CD4-positive, alpha-beta T cell treated with Interleukin-12 subunit alpha and Interleukin-12 subunit beta, for 1 hour (primary cell): Measurements from ENCODE around the gene CAPN15.

Experiments
- DNase-seq: peaks from one replicate; pipeline ENCODE4 v3.0.0-alpha.2; 2020

The CAPN15 gene

GRCh38 chr16:548586-548985, 21.1 kb downstream of the CAPN15 start:
- no peak for DNase-seq

- DNase-seq = no peak
These were observed 22.2 kb downstream of the CAPN15 start for GRCh38 chr16:549544-550263.

- DNase-seq = no peak
These were observed 23.7 kb downstream of the CAPN15 start for GRCh38 chr16:551210-551609.

- no peak for DNase-seq
These were observed 24.7 kb downstream of the CAPN15 start for GRCh38 chr16:552171-552570.

- DNase-seq = no peak
These were observed 26.2 kb downstream of the CAPN15 start for GRCh38 chr16:553601-554296.

GRCh38 chr16:554297-554621, 26.7 kb downstream of the CAPN15 start:
- DNase-seq = no peak

- no peak for DNase-seq
These were observed 27.3 kb downstream of the CAPN15 start for GRCh38 chr16:554640-555365.

- no peak for DNase-seq
These were observed 28.3 kb downstream of the CAPN15 start for GRCh38 chr16:555528-556473.

GRCh38 chr16:556474-557173, 29.1 kb downstream of the CAPN15 start:
- no peak for DNase-seq

GRCh38 chr16:557463-558297, 30.2 kb downstream of the CAPN15 start:
- DNase-seq = no peak

- no peak for DNase-seq
These were observed 30.9 kb downstream of the CAPN15 start for GRCh38 chr16:558298-559020.

GRCh38 chr16:559021-559380, 31.5 kb downstream of the CAPN15 start:
- no peak for DNase-seq

- no peak for DNase-seq
These were observed 32.1 kb downstream of the CAPN15 start for GRCh38 chr16:559411-560203.

- no peak for DNase-seq
These were observed 32.7 kb downstream of the CAPN15 start, which contains the start of gene PRR35 for GRCh38 chr16:560204-560700. Gene PRR35, plus strand, starts transcription at chr16:560394. Its CDS starts 2,901 bp downstream, at chr16:563295.

GRCh38 chr16:560701-561412, 33.3 kb downstream of the CAPN15 start:
- no peak for DNase-seq

GRCh38 chr16:561413-561794, 33.9 kb downstream of the CAPN15 start:
- no peak for DNase-seq

GRCh38 chr16:561957-562938, 34.7 kb downstream of the CAPN15 start:
- DNase-seq = no peak
